Nephron progenitor cell (in vitro differentiated cells): ENCODE data around the gene BAG2.

Experiments used
- DNase-seq: peaks from one replicate; pipeline ENCODE4 v3.0.0; 2021
- H3K27ac Mint-ChIP-seq: 2 replicates; pipeline ENCODE4 v1.8.0; 2021; ENCODE audit warnings: mild to moderate bottlenecking, moderate library complexity, mixed read lengths
- H3K27me3 Mint-ChIP-seq: 2 replicates; pipeline ENCODE4 v1.8.0; 2021; ENCODE audit warnings: mild to moderate bottlenecking, low read depth, mixed read lengths; ENCODE audit not compliant: poor library complexity
- H3K36me3 Mint-ChIP-seq: 2 replicates; pipeline ENCODE4 v1.8.0; 2021; ENCODE audit warnings: low read depth, mixed read lengths
- H3K4me1 Mint-ChIP-seq: 2 replicates; pipeline ENCODE4 v1.8.0; 2021; ENCODE audit warnings: mixed read lengths
- H3K4me3 Mint-ChIP-seq: 2 replicates; pipeline ENCODE4 v1.8.0; 2021; ENCODE audit warnings: mild to moderate bottlenecking, moderate library complexity, mixed read lengths
- H3K9me3 Mint-ChIP-seq: 2 replicates; pipeline ENCODE4 v1.8.0; 2021; ENCODE audit warnings: mild to moderate bottlenecking, moderate library complexity, mixed read lengths
- TF ChIP-seq, protein P1 (sequence below): fragments of 200-600 bp; sonication (generic); IDR thresholded peaks from 2 replicates; pipeline ENCODE4 v1.5.0; 2021; ENCODE audit warnings: antibody characterized with exemption

Gene BAG2

GRCh38 chr6:57226221-57226620, 54.1 kb downstream of the BAG2 start:
- H3K9me3 Mint-ChIP-seq: no peaks in the 10 kb centered on the region
- no peak overlapping the region for H3K4me3 Mint-ChIP-seq
- H3K4me1 Mint-ChIP-seq: peaks cover 34% of the 10 kb centered on the region
- H3K36me3 Mint-ChIP-seq: peaks cover 1% of the 10 kb centered on the region
- no peak for DNase-seq
- no peak overlapping the region for H3K27ac Mint-ChIP-seq
- H3K27me3 Mint-ChIP-seq: peaks cover 4% of the 10 kb centered on the region
- TF ChIP-seq, protein P1, sequence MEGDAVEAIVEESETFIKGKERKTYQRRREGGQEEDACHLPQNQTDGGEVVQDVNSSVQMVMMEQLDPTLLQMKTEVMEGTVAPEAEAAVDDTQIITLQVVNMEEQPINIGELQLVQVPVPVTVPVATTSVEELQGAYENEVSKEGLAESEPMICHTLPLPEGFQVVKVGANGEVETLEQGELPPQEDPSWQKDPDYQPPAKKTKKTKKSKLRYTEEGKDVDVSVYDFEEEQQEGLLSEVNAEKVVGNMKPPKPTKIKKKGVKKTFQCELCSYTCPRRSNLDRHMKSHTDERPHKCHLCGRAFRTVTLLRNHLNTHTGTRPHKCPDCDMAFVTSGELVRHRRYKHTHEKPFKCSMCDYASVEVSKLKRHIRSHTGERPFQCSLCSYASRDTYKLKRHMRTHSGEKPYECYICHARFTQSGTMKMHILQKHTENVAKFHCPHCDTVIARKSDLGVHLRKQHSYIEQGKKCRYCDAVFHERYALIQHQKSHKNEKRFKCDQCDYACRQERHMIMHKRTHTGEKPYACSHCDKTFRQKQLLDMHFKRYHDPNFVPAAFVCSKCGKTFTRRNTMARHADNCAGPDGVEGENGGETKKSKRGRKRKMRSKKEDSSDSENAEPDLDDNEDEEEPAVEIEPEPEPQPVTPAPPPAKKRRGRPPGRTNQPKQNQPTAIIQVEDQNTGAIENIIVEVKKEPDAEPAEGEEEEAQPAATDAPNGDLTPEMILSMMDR: no peak
